ENCODE results near the gene EXD3. TPM values are rescaled to one million over a fixed set of nuclear protein-coding genes. Genes with fewer than 3 reads are reported as not detected.

Gene EXD3
- total RNA-seq, 1 donor from 2014 or later, result 19.9 TPM

GRCh38 chr9:137448602-137448962 is 25.6 kb upstream of the EXD3 start:
- no peaks in the 10 kb centered on the region for H3K36me3 Mint-ChIP-seq (ENCODE audit: low read depth, unreplicated experiment)
- DNase-seq (ENCODE audit: low spot score), result no peak
- TF ChIP-seq CTCF (IDR thresholded peaks at IDR 0.05; ENCODE audit: unreplicated experiment), result no peak
- H3K27ac Mint-ChIP-seq (ENCODE audit: unreplicated experiment), result no peak overlapping the region
- H3K4me1 Mint-ChIP-seq (ENCODE audit: unreplicated experiment), result no peaks in the 10 kb centered on the region
- no peaks in the 10 kb centered on the region for H3K9me3 Mint-ChIP-seq (ENCODE audit: unreplicated experiment)
- H3K4me3 Mint-ChIP-seq (ENCODE audit: unreplicated experiment), result no peak overlapping the region
- peaks cover 11% of the 10 kb centered on the region for H3K27me3 Mint-ChIP-seq (ENCODE audit: unreplicated experiment)

DNA sequence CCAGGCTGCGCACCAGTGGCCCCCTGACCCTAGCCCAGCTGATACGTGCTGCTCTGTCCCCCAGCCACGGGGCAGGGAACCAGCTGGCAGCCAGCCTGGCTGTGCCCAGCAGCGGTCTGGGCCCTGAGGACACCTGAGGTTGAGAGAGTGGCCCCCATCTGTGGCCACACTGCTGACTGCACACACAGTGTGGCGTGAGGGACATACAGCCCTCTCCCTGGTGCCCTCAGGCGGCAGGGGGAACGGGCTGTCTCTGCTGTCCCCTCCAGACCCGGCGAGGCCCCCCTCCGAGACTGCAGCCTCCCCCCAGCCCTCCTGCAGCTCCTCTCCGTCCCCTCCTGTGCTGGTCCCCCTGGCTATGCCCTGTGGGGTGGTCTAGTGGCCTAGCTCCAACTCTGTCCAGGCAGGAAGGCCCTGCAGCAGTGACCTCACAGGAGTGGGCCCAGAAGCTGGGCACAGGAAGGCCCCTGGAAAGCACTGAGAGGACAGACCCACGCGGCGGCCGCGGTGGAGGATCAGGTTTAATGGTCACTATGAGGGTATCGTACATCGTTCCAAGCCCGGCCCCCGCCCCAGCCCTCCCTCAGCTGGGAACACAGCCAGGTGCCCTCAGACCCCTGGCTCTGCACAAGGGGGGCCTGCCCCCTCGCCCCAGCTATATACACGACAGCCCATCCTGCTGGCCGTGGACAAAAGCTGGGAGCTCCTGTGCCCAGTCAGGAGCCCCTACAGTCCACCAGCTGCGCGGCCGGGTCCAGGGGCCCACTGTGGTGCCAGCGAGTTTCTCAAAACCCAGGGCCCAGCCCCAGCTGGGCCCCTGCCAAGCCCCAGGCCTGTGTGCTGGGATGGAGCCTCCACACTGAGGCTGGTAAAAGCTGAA is 25.0 kb upstream of the EXD3 start:
- Mint-ChIP-seq H3K27me3 (ENCODE audit: unreplicated experiment) (peaks cover 12% of the 10 kb centered on the region), H3K4me1 (ENCODE audit: unreplicated experiment) (no peaks in the 10 kb centered on the region), H3K36me3 (ENCODE audit: low read depth, unreplicated experiment) (no peaks in the 10 kb centered on the region), H3K27ac (ENCODE audit: unreplicated experiment) (no peak overlapping the region), H3K9me3 (ENCODE audit: unreplicated experiment) (no peaks in the 10 kb centered on the region), H3K4me3 (ENCODE audit: unreplicated experiment) (no peak overlapping the region)
- no peak for DNase-seq (ENCODE audit: low spot score)
- TF ChIP-seq CTCF (IDR thresholded peaks at IDR 0.05; ENCODE audit: unreplicated experiment), result no peak

DNA sequence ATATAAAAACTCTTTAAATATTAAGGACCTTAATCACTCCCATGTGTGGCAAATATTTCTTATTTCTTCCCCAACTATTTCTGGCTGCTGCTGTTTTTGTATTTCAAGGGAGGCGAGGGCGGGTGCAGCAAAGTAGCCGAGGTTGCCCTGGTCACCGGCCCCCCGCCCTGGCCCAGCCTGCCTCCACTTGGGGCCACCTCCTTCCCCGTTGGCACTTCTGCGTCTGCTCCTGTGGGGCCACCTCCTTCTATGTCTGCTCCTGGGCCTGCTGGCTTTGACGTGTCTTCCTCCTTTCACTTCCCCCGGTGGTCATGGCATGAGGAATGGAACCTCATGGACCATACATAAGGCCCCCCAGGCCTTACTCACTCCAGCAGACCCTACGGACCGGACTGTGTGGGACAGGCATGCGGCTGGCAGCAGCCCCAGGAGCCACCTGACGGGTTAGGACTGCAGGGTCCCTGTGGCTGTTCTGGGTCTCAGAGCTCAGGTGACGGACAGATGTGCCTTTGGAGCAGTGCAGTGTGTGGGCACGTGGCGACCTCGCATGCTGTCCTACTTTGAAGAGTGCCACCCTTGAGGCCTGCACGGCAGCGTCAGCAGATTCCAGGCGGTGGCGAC is 24.0 kb upstream of the EXD3 start:
- TF ChIP-seq CTCF (IDR thresholded peaks at IDR 0.05; ENCODE audit: unreplicated experiment), result no peak
- H3K27ac Mint-ChIP-seq (ENCODE audit: unreplicated experiment), result no peak overlapping the region

DNA sequence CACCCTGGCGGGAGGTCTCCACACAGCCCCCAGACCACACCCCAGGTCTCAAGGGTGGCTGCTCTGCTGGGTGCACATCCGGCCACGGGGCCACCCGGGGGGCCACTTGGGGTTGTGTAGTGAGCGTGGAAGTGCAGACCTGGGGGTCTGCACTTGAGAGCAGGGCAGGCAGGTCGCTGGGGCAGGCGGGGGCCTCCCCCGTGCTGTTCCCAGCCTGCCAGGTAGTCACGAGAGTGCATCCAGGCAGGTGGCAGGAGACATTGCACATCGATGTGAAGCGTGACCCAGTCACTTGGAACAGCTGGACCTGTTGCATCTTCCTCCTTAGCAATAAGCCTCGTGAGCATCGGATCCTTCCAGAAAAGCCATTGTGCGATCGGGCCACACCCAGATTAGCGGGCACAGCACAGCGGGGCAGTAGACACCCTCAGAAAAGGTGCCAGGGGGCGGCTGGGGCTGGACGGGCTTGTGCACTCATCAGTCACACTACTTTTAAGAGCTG is 23.0 kb upstream of the EXD3 start:
- H3K4me1 Mint-ChIP-seq (ENCODE audit: unreplicated experiment), result peaks cover 2% of the 10 kb centered on the region
- H3K36me3 Mint-ChIP-seq (ENCODE audit: low read depth, unreplicated experiment), result peaks cover 3% of the 10 kb centered on the region
- TF ChIP-seq CTCF (IDR thresholded peaks at IDR 0.05; ENCODE audit: unreplicated experiment), result no peak
- peaks cover 16% of the 10 kb centered on the region for H3K27me3 Mint-ChIP-seq (ENCODE audit: unreplicated experiment)
- H3K27ac Mint-ChIP-seq (ENCODE audit: unreplicated experiment), result no peak overlapping the region
- H3K9me3 Mint-ChIP-seq (ENCODE audit: unreplicated experiment), result no peaks in the 10 kb centered on the region
- H3K4me3 Mint-ChIP-seq (ENCODE audit: unreplicated experiment), result no peak overlapping the region
- no peak for DNase-seq (ENCODE audit: low spot score)

More for the DNA sequence above, 24.0 kb upstream of the EXD3 start:
- peaks cover 1% of the 10 kb centered on the region for H3K36me3 Mint-ChIP-seq (ENCODE audit: low read depth, unreplicated experiment)
- H3K27me3 Mint-ChIP-seq (ENCODE audit: unreplicated experiment), result peaks cover 14% of the 10 kb centered on the region
- no peaks in the 10 kb centered on the region for H3K9me3 Mint-ChIP-seq (ENCODE audit: unreplicated experiment)
- H3K4me1 Mint-ChIP-seq (ENCODE audit: unreplicated experiment), result peaks cover under 1% of the 10 kb centered on the region
- no peak for DNase-seq (ENCODE audit: low spot score)
- H3K4me3 Mint-ChIP-seq (ENCODE audit: unreplicated experiment), result no peak overlapping the region

Measured in endothelial cell (in vitro differentiated cells).